ENCODE measurements around the gene IER2. TPM values are rescaled to one million over a fixed set of nuclear protein-coding genes. Genes with fewer than 3 reads are reported as not detected.

Gene IER2
- polyA plus RNA-seq, 1 donor from 2014 or later, result 23.3 TPM

GRCh38 chr19:13129384-13129783 is 20.8 kb upstream of the IER2 start:
- Histone ChIP-seq H2AFZ (ENCODE audit: low read depth, low read length) (no peak overlapping the region), H3K36me3 (ENCODE audit: insufficient read depth, low read length) (no peaks in the 10 kb centered on the region), H3K27me3 (ENCODE audit: insufficient read depth, low read depth, low read length) (no peaks in the 10 kb centered on the region), H3K9me3 (ENCODE audit: low read length) (no peaks in the 10 kb centered on the region), H3K4me3 (ENCODE audit: low read length) (no peak overlapping the region), H3K79me2 (replicated peaks; ENCODE audit: insufficient read depth, low read length) (peaks cover 15% of the 10 kb centered on the region), H3K27ac (ENCODE audit: low read length) (no peak overlapping the region), H3K4me2 (ENCODE audit: low read length) (no peak overlapping the region), H3K9me2 (ENCODE audit: insufficient read depth, low read length) (no peaks in the 10 kb centered on the region), H3F3A (ENCODE audit: insufficient read depth, low read length, poor library complexity, severe bottlenecking) (no peaks in the 10 kb centered on the region), H3K9ac (ENCODE audit: low read length) (no peak overlapping the region), H4K20me1 (ENCODE audit: insufficient read depth) (no peaks in the 10 kb centered on the region)
- no peak for TF ChIP-seq SMC3 (conservative IDR thresholded peaks at IDR 0.05; ENCODE audit: poor library complexity)
- no peak for TF ChIP-seq REST (IDR thresholded peaks at IDR 0.05; ENCODE audit: borderline replicate concordance)
- no peak for TF ChIP-seq EP300 (conservative IDR thresholded peaks at IDR 0.05; ENCODE audit: poor library complexity, severe bottlenecking)
- no peak for TF ChIP-seq POLR2AphosphoS5 (IDR thresholded peaks at IDR 0.05)
- TF ChIP-seq CTCF (IDR thresholded peaks at IDR 0.05; ENCODE audit: poor library complexity, severe bottlenecking), result no peak

GRCh38 chr19:13130886-13131490 is 19.2 kb upstream of the IER2 start:
- no peak overlapping the region for H3K27ac ChIP-seq (ENCODE audit: low read length)
- no peaks in the 10 kb centered on the region for H3K27me3 ChIP-seq (ENCODE audit: insufficient read depth, low read depth, low read length)
- H2AFZ ChIP-seq (ENCODE audit: low read depth, low read length), result no peak overlapping the region
- no peak overlapping the region for H3K4me3 ChIP-seq (ENCODE audit: low read length)
- H3K36me3 ChIP-seq (ENCODE audit: insufficient read depth, low read length), result no peaks in the 10 kb centered on the region
- TF ChIP-seq EZH2 (IDR thresholded peaks at IDR 0.05; ENCODE audit: borderline replicate concordance, insufficient read depth, low read length, poor library complexity, severe bottlenecking) (no peak), MXI1 (conservative IDR thresholded peaks at IDR 0.05; ENCODE audit: poor library complexity, severe bottlenecking) (no peak), RAD21 (conservative IDR thresholded peaks at IDR 0.05) (no peak), REST (IDR thresholded peaks at IDR 0.05; ENCODE audit: borderline replicate concordance) (no peak), EP300 (conservative IDR thresholded peaks at IDR 0.05; ENCODE audit: poor library complexity, severe bottlenecking) (no peak), TAF1 (IDR thresholded peaks at IDR 0.05; ENCODE audit: low read depth) (no peak), SMC3 (conservative IDR thresholded peaks at IDR 0.05; ENCODE audit: poor library complexity) (no peak), CTCF (IDR thresholded peaks at IDR 0.05; ENCODE audit: poor library complexity, severe bottlenecking) (no peak), POLR2AphosphoS5 (IDR thresholded peaks at IDR 0.05) (no peak)
- peaks cover 15% of the 10 kb centered on the region for H3K79me2 ChIP-seq (replicated peaks; ENCODE audit: insufficient read depth, low read length)
- H3K4me2 ChIP-seq (ENCODE audit: low read length), result no peak overlapping the region
- H3K9ac ChIP-seq (ENCODE audit: low read length), result no peak overlapping the region
- H3K9me3 ChIP-seq (ENCODE audit: low read length), result no peaks in the 10 kb centered on the region
- H3F3A ChIP-seq (ENCODE audit: insufficient read depth, low read length, poor library complexity, severe bottlenecking), result no peaks in the 10 kb centered on the region
- H4K20me1 ChIP-seq (ENCODE audit: insufficient read depth), result no peaks in the 10 kb centered on the region
- H3K9me2 ChIP-seq (ENCODE audit: insufficient read depth, low read length), result no peaks in the 10 kb centered on the region
